ENCODE results near the gene BTN2A1.
"Not testable (repeated sequence)": the region's sequence is repeated elsewhere in the genome, so short reads cannot be mapped to it uniquely, and the experiment has no call there.

BTN2A1 gene

GRCh38 chr6:26445934-26446667, 11.7 kb upstream of the BTN2A1 start:
- H3K27ac Mint-ChIP-seq, result peak overlapping the region; percentile 92
- ATAC-seq, result peak; percentile 93
- H3K4me1 Mint-ChIP-seq, result peaks cover 57% of the 10 kb centered on the region

GRCh38 chr6:26447257-26447656, 10.5 kb upstream of the BTN2A1 start:
- no peaks in the 10 kb centered on the region for H3K9me3 Mint-ChIP-seq
- no peak for ATAC-seq

More at GRCh38 chr6:26445934-26446667, 11.7 kb upstream of the BTN2A1 start:
- Mint-ChIP-seq H3K9me3 (no peaks in the 10 kb centered on the region), H3K36me3 (ENCODE audit: low read depth) (peaks cover 41% of the 10 kb centered on the region), H3K27me3 (no peaks in the 10 kb centered on the region), H3K4me3 (peak overlapping the region; percentile 53)
- DNase-seq, result peak; percentile 44

GRCh38 chr6:26450240-26450639, 7.5 kb upstream of the BTN2A1 start:
- ATAC-seq, result no peak
- Mint-ChIP-seq H3K4me3 (no peak overlapping the region), H3K4me1 (peaks cover 25% of the 10 kb centered on the region), H3K36me3 (ENCODE audit: low read depth) (peaks cover 32% of the 10 kb centered on the region), H3K27ac (no peak overlapping the region), H3K27me3 (no peaks in the 10 kb centered on the region), H3K9me3 (no peaks in the 10 kb centered on the region)
- no peak for DNase-seq

More at GRCh38 chr6:26447257-26447656, 10.5 kb upstream of the BTN2A1 start:
- Mint-ChIP-seq H3K4me1 (peaks cover 52% of the 10 kb centered on the region), H3K27ac (peak overlapping the region; percentile 32), H3K27me3 (no peaks in the 10 kb centered on the region), H3K36me3 (ENCODE audit: low read depth) (peaks cover 43% of the 10 kb centered on the region), H3K4me3 (no peak overlapping the region)
- DNase-seq, result no peak

GRCh38 chr6:26452631-26453235, 5.0 kb upstream of the BTN2A1 start:
- no peak for ATAC-seq
- H3K27ac Mint-ChIP-seq, result no peak overlapping the region

GRCh38 chr6:26454631-26455030, 3.1 kb upstream of the BTN2A1 start:
- DNase-seq (no peak), ATAC-seq (no peak)
- no peak overlapping the region for H3K4me3 Mint-ChIP-seq
- H3K27ac Mint-ChIP-seq, result no peak overlapping the region
- no peaks in the 10 kb centered on the region for H3K9me3 Mint-ChIP-seq
- peaks cover 22% of the 10 kb centered on the region for H3K4me1 Mint-ChIP-seq
- no peaks in the 10 kb centered on the region for H3K27me3 Mint-ChIP-seq
- peaks cover 20% of the 10 kb centered on the region for H3K36me3 Mint-ChIP-seq (ENCODE audit: low read depth)

More at GRCh38 chr6:26452631-26453235, 5.0 kb upstream of the BTN2A1 start:
- DNase-seq, result no peak
- Mint-ChIP-seq H3K9me3 (no peaks in the 10 kb centered on the region), H3K4me3 (no peak overlapping the region), H3K27me3 (no peaks in the 10 kb centered on the region), H3K4me1 (peaks cover 18% of the 10 kb centered on the region), H3K36me3 (ENCODE audit: low read depth) (peaks cover 26% of the 10 kb centered on the region)

- Mint-ChIP-seq H3K4me3 (no peak overlapping the region), H3K27me3 (no peaks in the 10 kb centered on the region), H3K9me3 (no peaks in the 10 kb centered on the region), H3K27ac (no peak overlapping the region), H3K4me1 (peaks cover 30% of the 10 kb centered on the region), H3K36me3 (ENCODE audit: low read depth) (peaks cover 21% of the 10 kb centered on the region)
- DNase-seq (no peak), ATAC-seq (no peak)
Observed at GRCh38 chr6:26455357-26455970, 2.3 kb upstream of the BTN2A1 start.

GRCh38 chr6:26457264-26457805, 420 bp upstream of the BTN2A1 start:
- Mint-ChIP-seq H3K4me3 (peak overlapping the region; percentile 95), H3K4me1 (peaks cover 45% of the 10 kb centered on the region), H3K27me3 (no peaks in the 10 kb centered on the region), H3K36me3 (ENCODE audit: low read depth) (peaks cover 31% of the 10 kb centered on the region), H3K27ac (peak overlapping the region; percentile 94), H3K9me3 (no peaks in the 10 kb centered on the region)
- ATAC-seq, result peak; percentile 23
- no peak for DNase-seq

GRCh38 chr6:26459023-26459810, 1.5 kb downstream of the BTN2A1 start:
- DNase-seq, result no peak

GRCh38 chr6:26461353-26461752, 3.6 kb downstream of the BTN2A1 start:
- not testable (repeated sequence) for H3K4me3 Mint-ChIP-seq, H3K9me3 Mint-ChIP-seq, ATAC-seq, H3K27ac Mint-ChIP-seq, H3K27me3 Mint-ChIP-seq, DNase-seq
- Mint-ChIP-seq H3K36me3 (ENCODE audit: low read depth) (peaks cover 67% of the 10 kb centered on the region), H3K4me1 (peaks cover 62% of the 10 kb centered on the region)

More at GRCh38 chr6:26459023-26459810, 1.5 kb downstream of the BTN2A1 start:
- Mint-ChIP-seq H3K36me3 (ENCODE audit: low read depth) (peaks cover 49% of the 10 kb centered on the region), H3K27me3 (no peaks in the 10 kb centered on the region), H3K9me3 (no peaks in the 10 kb centered on the region), H3K27ac (no peak overlapping the region), H3K4me3 (peak overlapping the region; percentile 95), H3K4me1 (peaks cover 58% of the 10 kb centered on the region)
- no peak for ATAC-seq

GRCh38 chr6:26464014-26464413, 6.3 kb downstream of the BTN2A1 start:
- H3K27me3 Mint-ChIP-seq, result no peaks in the 10 kb centered on the region
- peaks cover 53% of the 10 kb centered on the region for H3K4me1 Mint-ChIP-seq
- no peak overlapping the region for H3K4me3 Mint-ChIP-seq
- ATAC-seq (no peak), DNase-seq (no peak)
- H3K36me3 Mint-ChIP-seq (ENCODE audit: low read depth), result peaks cover 82% of the 10 kb centered on the region
- peak overlapping the region; percentile 4 for H3K27ac Mint-ChIP-seq
- no peaks in the 10 kb centered on the region for H3K9me3 Mint-ChIP-seq

GRCh38 chr6:26464416-26465131, 6.8 kb downstream of the BTN2A1 start:
- Mint-ChIP-seq H3K9me3 (no peaks in the 10 kb centered on the region), H3K27me3 (no peaks in the 10 kb centered on the region), H3K4me1 (peaks cover 49% of the 10 kb centered on the region), H3K36me3 (ENCODE audit: low read depth) (peaks cover 80% of the 10 kb centered on the region), H3K4me3 (no peak overlapping the region), H3K27ac (peak overlapping the region; percentile 4)
- DNase-seq, result no peak
- no peak for ATAC-seq

- no peak overlapping the region for H3K4me3 Mint-ChIP-seq
- peaks cover 37% of the 10 kb centered on the region for H3K4me1 Mint-ChIP-seq
- no peak for ATAC-seq
- H3K36me3 Mint-ChIP-seq (ENCODE audit: low read depth), result peaks cover 73% of the 10 kb centered on the region
- no peaks in the 10 kb centered on the region for H3K27me3 Mint-ChIP-seq
- H3K27ac Mint-ChIP-seq, result no peak overlapping the region
- H3K9me3 Mint-ChIP-seq, result no peaks in the 10 kb centered on the region
- DNase-seq, result no peak
Observed at GRCh38 chr6:26465776-26466175, 8.0 kb downstream of the BTN2A1 start.

- H3K27ac Mint-ChIP-seq, result peak overlapping the region; percentile 36
- peaks cover 69% of the 10 kb centered on the region for H3K36me3 Mint-ChIP-seq (ENCODE audit: low read depth)
- H3K4me1 Mint-ChIP-seq, result peaks cover 29% of the 10 kb centered on the region
- no peak overlapping the region for H3K4me3 Mint-ChIP-seq
- DNase-seq (no peak), ATAC-seq (no peak)
- H3K9me3 Mint-ChIP-seq, result peaks cover 13% of the 10 kb centered on the region
- no peaks in the 10 kb centered on the region for H3K27me3 Mint-ChIP-seq
Observed at GRCh38 chr6:26468829-26469228, 11.1 kb downstream of the BTN2A1 start.

Measured in activated naive CD8-positive, alpha-beta T cell treated with anti-CD3 and anti-CD28 coated beads, Interleukin-2, amount 50 U/mL, for 24 hours (primary cell).